NCI-H1436 treated with DMSO at 0.1 percent for 48 hours (cell line): ENCODE measurements around the gene SMARCD2.
A peak's percentile ranks its signal among the peaks of the same experiment; 100 is the strongest.
"Not testable (repeated sequence)": the region's sequence is repeated elsewhere in the genome, so short reads cannot be mapped to it uniquely, and the experiment has no call there.

Experiments
- DNase-seq: peaks from one replicate; lab custom pipeline; 2025; lab: John Stamatoyannopoulos, UW

SMARCD2 gene

GRCh38 chr17:63842540-63843386, at the start of gene SMARCD2:
SMARCD2 (minus strand) TSS chr17:63842685; CDS start chr17:63842674, 11 bp downstream.
- DNase-seq: peak; percentile 95

- DNase-seq: not testable (repeated sequence)
These were observed 46.8 kb upstream of the SMARCD2 start for GRCh38 chr17:63889026-63889848.

- DNase-seq: not testable (repeated sequence)
These were observed 42.6 kb upstream of the SMARCD2 start for GRCh38 chr17:63885119-63885518.

- DNase-seq: not testable (repeated sequence)
These were observed 40.2 kb upstream of the SMARCD2 start for GRCh38 chr17:63882626-63883126.

- peak; percentile 3 for DNase-seq
These were observed 39.6 kb upstream of the SMARCD2 start, which contains the start of gene GH2 for GRCh38 chr17:63881935-63882601. GH2 (minus strand) TSS chr17:63881944; CDS start chr17:63881801, 143 bp downstream.

GRCh38 chr17:63881337-63881736, 38.9 kb upstream of the SMARCD2 start:
- not testable (repeated sequence) for DNase-seq

- DNase-seq: no peak
These were observed 38.2 kb upstream of the SMARCD2 start for GRCh38 chr17:63880706-63881105.

GRCh38 chr17:63878413-63878812, 35.9 kb upstream of the SMARCD2 start:
- DNase-seq: not testable (repeated sequence)

GRCh38 chr17:63874693-63875092, 32.2 kb upstream of the SMARCD2 start:
- DNase-seq: not testable (repeated sequence)

- not testable (repeated sequence) for DNase-seq
These were observed 31.7 kb upstream of the SMARCD2 start for GRCh38 chr17:63874061-63874626.

GRCh38 chr17:63873577-63873976, 31.1 kb upstream of the SMARCD2 start, which contains the start of gene CSH2:
CSH2 (minus strand) TSS chr17:63873677; CDS start chr17:63873614, 63 bp downstream.
- not testable (repeated sequence) for DNase-seq

- not testable (repeated sequence) for DNase-seq
These were observed 29.3 kb upstream of the SMARCD2 start for GRCh38 chr17:63871646-63872365.

GRCh38 chr17:63870292-63870665, 27.8 kb upstream of the SMARCD2 start:
- DNase-seq: not testable (repeated sequence)

- not testable (repeated sequence) for DNase-seq
These were observed 27.2 kb upstream of the SMARCD2 start for GRCh38 chr17:63869491-63870291.

- not testable (repeated sequence) for DNase-seq
These were observed 24.1 kb upstream of the SMARCD2 start for GRCh38 chr17:63866625-63867024.

- no peak for DNase-seq
These were observed 16.8 kb upstream of the SMARCD2 start for GRCh38 chr17:63859257-63859656.

GRCh38 chr17:63856425-63856824, 13.9 kb upstream of the SMARCD2 start:
- DNase-seq: not testable (repeated sequence)

- no peak for DNase-seq
These were observed 12.7 kb upstream of the SMARCD2 start for GRCh38 chr17:63855185-63855584.

- DNase-seq: no peak
These were observed 12.2 kb upstream of the SMARCD2 start for GRCh38 chr17:63854709-63855108.

GRCh38 chr17:63853260-63853659, 10.8 kb upstream of the SMARCD2 start:
- DNase-seq: no peak
